Stomach (tissue), 4 donors: Measurements from ENCODE around the gene SEC11A.
"Not testable (repeated sequence)": the region's sequence is repeated elsewhere in the genome, so short reads cannot be mapped to it uniquely, and the experiment has no call there.

Experiments used
- EP300 ChIP-seq: sonication (generic); formaldehyde crosslinking; IDR thresholded peaks from one replicate; pipeline ENCODE4 v1.6.1; 2017; ENCODE audit warnings: antibody characterized with exemption
- POLR2A ChIP-seq, 4 donors: fragments of 450-650 bp; IDR thresholded peaks; one replicate each; pipeline ENCODE4 v1.6.1; 2016; ENCODE audit warnings: antibody characterized with exemption in 4 of 4, control low read depth in 2 of 4, mild to moderate bottlenecking in 1 of 4, moderate library complexity in 1 of 4
- TF ChIP-seq, protein P1 (sequence below), 7 experiments: fragments of 450-650 bp in 4 of 7; fragments of 200-600 bp in 3 of 7; sonication (generic) in 3 of 7; IDR thresholded peaks; one replicate each; pipeline ENCODE4 v1.5.1; 2016 to 2019; ENCODE audit warnings: antibody characterized with exemption in 7 of 7, control low read depth in 2 of 7, mild to moderate bottlenecking in 1 of 7

DNA sequence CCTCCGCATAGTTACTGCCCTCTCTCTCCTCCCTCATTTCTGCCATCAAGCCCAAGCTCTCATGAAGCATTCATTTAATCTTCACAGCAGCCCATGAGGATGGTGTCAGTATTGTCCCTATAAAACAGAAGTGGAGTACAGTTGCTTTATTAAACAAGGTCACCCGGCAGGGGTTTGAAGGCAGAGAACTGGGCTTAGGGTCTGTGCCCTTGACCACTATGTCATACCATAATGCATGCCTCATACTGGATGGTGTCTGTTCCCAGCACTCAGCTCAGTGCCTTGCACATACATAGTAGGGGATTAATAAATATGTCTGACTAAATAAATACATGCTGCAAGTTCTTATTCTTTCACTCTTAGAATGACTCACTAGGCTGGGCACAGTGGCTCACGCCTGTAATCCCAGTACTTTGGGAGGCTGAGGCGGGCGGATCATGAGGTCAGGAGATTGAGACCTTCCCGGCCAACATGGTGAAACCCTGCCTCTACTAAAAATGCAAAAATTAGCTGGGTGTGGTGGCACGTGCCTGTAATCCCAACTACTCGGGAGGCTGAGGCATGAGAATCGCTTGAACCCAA lies 19.6 kb upstream of the SEC11A start:
- not testable (repeated sequence) for TF ChIP-seq EP300; POLR2A (IDR thresholded peaks at IDR 0.05)
- TF ChIP-seq, protein P1, sequence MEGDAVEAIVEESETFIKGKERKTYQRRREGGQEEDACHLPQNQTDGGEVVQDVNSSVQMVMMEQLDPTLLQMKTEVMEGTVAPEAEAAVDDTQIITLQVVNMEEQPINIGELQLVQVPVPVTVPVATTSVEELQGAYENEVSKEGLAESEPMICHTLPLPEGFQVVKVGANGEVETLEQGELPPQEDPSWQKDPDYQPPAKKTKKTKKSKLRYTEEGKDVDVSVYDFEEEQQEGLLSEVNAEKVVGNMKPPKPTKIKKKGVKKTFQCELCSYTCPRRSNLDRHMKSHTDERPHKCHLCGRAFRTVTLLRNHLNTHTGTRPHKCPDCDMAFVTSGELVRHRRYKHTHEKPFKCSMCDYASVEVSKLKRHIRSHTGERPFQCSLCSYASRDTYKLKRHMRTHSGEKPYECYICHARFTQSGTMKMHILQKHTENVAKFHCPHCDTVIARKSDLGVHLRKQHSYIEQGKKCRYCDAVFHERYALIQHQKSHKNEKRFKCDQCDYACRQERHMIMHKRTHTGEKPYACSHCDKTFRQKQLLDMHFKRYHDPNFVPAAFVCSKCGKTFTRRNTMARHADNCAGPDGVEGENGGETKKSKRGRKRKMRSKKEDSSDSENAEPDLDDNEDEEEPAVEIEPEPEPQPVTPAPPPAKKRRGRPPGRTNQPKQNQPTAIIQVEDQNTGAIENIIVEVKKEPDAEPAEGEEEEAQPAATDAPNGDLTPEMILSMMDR (IDR thresholded peaks at IDR 0.05) = not testable (repeated sequence)
